GM13977 (cell line): ENCODE results near the gene SIGLEC10.

Experiments used
- DNase-seq: peaks from one replicate; pipeline ENCODE4 v3.0.0; 2012; ENCODE audit warnings: low spot score
- in situ Hi-C: fragments of 300-500 bp; cut with MboI; formaldehyde crosslinking; loops from one replicate; pipeline ENCODE4 v1.12.0; 2022; ENCODE audit warnings: low sequenced_read_pairs, low pct_unique_long_range_greater_than_20kb, mixed read lengths, inconsistent platforms; ENCODE audit not compliant: unreplicated experiment
- TF ChIP-seq, protein P1 (sequence below): IDR thresholded peaks from 2 replicates; pipeline ENCODE4 v1.5.1; 2012; ENCODE audit warnings: mild to moderate bottlenecking, control low read depth; ENCODE audit not compliant: insufficient read depth; ENCODE audit errors: extremely low read depth, missing control alignments

SIGLEC10 gene

DNA sequence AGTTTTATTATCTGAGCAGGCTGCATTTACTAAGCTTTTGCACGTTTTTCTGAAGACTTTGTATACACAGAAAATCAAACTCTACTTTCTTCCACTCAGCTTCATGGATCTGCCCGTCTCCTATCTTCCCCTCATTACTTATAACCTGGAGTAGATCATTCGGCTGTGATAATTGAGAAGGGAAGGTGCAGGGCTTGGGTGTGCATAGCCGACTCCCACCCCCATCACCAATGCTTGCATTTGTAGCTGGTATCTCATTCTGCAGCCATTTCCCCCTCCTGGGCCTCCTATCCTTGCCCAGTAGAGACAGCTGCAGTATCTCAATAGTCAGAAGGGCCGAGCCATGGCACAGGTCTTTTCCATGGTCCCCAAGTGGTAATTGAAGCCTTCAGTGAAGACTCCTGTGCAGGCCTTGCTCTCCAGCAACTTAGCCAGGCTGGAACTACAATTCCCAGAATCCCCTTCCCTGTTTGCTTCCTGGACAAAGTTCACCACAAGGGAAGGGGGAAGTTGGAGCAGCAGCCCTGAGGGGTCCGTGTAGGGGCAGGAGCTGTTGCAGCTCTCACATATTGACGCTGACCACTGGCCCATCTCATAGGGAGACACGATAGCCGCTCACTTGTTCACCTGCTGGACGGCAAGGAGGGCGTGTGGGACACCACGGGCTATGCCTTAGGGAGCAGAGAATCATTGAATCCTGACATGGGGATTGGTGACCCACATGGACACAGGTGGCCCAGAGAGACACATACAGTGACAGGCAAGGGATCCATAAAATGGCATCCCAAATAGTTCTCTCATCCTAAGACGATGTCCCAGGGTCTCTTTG, 42.9 kb upstream of the SIGLEC10 start:
- TF ChIP-seq, protein P1, sequence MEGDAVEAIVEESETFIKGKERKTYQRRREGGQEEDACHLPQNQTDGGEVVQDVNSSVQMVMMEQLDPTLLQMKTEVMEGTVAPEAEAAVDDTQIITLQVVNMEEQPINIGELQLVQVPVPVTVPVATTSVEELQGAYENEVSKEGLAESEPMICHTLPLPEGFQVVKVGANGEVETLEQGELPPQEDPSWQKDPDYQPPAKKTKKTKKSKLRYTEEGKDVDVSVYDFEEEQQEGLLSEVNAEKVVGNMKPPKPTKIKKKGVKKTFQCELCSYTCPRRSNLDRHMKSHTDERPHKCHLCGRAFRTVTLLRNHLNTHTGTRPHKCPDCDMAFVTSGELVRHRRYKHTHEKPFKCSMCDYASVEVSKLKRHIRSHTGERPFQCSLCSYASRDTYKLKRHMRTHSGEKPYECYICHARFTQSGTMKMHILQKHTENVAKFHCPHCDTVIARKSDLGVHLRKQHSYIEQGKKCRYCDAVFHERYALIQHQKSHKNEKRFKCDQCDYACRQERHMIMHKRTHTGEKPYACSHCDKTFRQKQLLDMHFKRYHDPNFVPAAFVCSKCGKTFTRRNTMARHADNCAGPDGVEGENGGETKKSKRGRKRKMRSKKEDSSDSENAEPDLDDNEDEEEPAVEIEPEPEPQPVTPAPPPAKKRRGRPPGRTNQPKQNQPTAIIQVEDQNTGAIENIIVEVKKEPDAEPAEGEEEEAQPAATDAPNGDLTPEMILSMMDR, result no peak
- in situ Hi-C loops, result no loop called here
- no peak for DNase-seq

DNA sequence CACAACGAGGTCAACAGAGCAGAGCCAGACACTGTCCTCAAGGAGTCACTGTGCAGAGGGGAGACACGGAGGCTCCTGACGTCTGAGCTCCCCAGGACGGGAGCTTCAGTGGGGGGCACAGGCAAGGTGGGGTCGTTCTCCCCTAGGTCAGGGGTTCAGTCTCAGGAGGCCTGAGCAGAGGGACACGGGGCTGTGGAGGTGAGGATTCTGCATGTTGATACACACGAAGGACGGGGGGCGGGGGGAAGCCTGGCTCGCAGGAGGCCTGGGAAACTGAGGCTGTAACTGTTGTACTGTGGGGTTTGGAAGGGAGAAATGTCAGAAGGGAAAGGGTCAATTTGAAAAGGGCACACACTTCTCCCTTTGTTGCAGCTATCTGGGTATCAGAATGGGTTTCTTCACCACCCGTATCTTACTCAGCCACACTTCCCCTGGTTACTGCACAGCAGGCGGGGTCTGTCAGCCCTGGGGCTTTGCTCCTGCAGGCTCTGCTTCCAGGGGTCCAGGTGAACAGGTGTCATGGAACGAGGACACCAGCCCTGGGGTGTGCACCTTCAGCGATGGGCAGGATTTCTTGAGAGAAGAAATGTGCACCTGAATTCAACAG, 41.6 kb upstream of the SIGLEC10 start:
- in situ Hi-C loops, result no loop called here
- DNase-seq, result no peak
- TF ChIP-seq, protein P1, result no peak

DNA sequence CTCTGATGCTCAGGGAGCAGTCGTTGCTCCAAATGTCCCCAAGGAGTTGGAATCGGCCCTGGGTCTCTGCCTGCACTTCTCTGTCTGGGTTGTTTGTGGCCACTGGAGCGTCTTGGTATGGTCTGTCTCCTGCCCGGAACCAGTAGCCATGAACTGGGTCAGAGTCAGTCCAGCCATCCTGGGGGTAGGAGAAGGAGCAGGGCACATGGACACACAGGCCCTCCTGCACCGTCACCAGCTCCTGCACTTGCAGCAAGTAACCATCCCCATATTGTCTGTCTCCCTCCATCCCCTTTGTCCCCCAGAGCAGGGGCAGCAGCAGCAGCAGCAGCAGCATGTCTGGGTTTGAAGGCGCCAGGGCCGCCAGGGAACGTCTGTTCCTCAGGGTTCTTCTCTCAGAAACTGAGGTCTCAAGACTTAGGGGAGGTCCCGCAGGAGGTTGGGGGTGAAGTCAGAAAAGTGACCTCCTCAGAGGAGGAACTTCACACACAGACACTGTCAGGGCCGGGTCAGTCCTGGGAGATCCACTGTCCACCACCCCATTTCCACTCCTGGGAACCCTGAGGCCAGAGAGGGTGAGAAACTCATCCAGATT, 40.7 kb upstream of the SIGLEC10 start, which contains the start of gene SIGLEC8:
TSS of gene SIGLEC8 (minus strand) at position 404 of the 595 bp plus-strand sequence. CDS start at position 337, 67 bp downstream.
- in situ Hi-C loops, result no loop called here
- no peak for DNase-seq
- TF ChIP-seq, protein P1, result no peak

DNA sequence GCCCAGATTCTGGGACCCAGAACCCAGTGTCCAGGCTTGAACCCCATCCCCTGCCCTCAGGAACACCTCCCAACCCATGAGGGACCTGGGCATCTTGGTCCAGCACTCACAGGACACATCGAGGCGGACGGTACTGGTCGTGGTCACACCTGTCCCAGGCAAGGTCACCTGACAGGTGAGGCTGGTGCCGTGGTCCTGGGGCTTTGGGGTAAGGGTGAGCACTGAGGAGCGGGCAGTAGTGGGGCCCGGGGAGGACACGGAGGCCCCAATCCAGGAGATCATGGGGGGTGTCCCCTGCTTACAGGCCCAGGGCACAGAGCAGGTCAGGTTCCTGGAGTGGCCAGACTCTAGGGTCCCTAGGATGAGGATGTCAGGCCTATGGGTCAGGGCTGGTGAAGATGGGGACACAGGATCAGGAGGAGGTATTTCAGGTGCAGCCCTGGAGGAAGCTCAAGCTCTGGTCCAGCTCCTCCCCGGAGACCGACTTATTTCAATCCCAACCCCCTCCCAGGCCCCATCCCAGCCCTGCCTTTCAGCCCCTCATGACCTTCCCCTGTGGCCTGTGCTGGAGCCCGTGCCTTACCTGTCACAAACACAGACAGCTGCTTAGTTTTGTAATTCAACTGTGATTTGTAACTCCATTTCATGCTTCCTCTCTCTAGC, 40.0 kb upstream of the SIGLEC10 start:
- TF ChIP-seq, protein P1, result no peak
- in situ Hi-C loops, result no loop called here
- no peak for DNase-seq

GRCh38 chr19:51456541-51457290, 39.3 kb upstream of the SIGLEC10 start:
- TF ChIP-seq, protein P1, result no peak
- DNase-seq, result no peak
- in situ Hi-C loops, result no loop called here

GRCh38 chr19:51450730-51451307, 33.4 kb upstream of the SIGLEC10 start:
- DNase-seq, result no peak
- in situ Hi-C loops, result no loop called here
- TF ChIP-seq, protein P1, result no peak
